Activated naive CD4-positive, alpha-beta T cell (primary cell): ENCODE measurements around the gene KHNYN.
"Not testable (repeated sequence)": the region's sequence is repeated elsewhere in the genome, so short reads cannot be mapped to it uniquely, and the experiment has no call there.

Experiments
- DNase-seq, 4 experiments: peaks; one replicate each; lab custom pipeline; 2025; lab: John Stamatoyannopoulos, UW

KHNYN gene

GRCh38 chr14:24429395-24430142 is at the start of gene KHNYN, which contains the start of gene CBLN3:
TSS of gene KHNYN (plus strand) at chr14:24429954. CDS start at chr14:24430731, 777 bp downstream.
TSS of gene CBLN3 (minus strand) at chr14:24429668. CDS start at chr14:24429054, 614 bp downstream.
- DNase-seq: peak; percentile 62 to 83 (median 70)

DNA sequence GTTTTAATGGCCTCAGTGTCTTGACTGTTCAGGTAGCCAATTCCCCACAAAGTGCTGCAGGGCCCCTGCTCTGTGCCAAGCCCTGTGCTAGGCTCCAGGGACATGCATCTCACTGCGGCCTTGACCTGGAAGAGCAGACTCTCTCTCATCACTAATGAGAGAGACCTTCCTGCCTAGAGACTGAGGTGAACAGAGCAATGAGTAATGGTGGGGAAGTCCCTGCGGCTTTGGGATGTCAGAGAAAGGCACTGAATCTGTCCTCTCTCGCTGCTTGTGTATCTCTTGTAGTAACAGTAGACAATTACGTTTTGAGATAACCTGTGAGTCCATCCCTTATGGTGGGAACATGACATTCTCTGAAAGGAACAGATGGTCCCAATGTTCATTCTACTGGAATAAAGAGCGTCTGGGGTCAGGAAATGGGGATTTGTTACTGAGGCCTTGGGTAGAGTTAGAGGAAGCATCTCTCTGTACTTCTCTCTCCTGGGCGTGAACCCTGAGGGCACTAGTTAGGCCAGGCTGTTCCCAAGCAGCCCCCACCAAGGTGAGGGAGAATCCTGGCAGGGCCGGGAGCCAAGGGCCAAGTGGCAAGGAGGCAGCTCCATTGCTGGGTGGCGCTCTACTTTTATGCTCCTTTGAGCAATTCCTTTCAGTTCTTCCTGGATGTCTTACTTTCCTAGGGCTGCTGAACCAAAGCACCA is 48.2 kb upstream of the KHNYN start:
- DNase-seq: no peak

DNA sequence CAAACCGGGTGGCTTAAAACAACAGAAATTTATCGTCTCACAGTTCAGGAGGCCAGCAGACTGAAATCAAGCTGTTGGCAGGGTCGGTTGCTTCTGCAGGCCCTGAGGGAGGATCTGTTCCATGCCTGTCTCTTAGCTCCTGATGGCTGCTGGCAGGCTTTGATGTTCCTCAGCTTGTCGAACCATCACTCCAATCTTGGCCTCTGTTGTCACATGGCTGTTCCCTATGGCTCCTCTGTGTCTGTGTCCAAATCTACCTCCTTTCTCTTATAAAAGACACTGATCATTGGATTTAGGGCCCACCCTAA is 47.7 kb upstream of the KHNYN start:
- DNase-seq: no peak

DNA sequence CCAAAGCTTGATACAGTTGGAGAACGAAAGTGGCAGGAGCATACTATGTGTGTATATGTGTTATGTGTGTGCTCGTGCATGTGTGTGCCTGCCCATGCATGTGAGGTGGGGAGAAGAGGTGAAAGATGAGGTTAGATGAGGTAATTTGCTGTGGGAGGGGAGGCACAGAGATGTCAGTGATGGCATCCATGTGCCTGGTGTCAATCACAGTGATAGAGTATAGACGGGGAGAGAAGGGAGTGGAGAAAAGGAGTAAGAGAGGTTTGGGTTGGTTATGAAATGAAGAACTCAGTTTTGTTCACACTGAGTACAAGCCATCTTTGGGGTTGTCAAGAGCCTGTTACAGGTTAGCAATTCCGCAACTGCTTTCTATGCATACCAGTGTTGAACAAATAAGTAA is 45.6 kb upstream of the KHNYN start:
- DNase-seq: no peak

DNA sequence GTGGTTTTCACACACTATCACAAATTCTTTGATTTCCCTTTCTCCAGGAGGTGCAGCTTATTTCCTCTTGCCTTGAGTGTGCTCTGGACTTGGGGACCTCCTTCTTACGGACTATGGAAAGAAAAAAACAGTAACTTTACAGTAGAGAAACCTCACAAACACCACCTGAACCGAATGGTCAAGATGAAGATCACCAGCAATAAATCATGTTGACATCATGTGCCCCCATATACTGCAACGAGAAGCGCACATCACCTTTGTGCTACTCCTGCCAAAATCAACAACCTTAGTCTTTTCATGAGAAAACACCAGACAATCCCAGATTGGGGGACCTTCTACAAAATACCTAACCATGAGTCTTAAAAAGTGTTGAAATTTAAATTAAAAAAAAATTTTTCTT is 44.2 kb upstream of the KHNYN start:
- no peak for DNase-seq

- no peak for DNase-seq
Observed at GRCh38 chr14:24387009-24387345, 42.8 kb upstream of the KHNYN start.

- DNase-seq: not testable (repeated sequence)
Observed at GRCh38 chr14:24387579-24387978, 42.2 kb upstream of the KHNYN start.

- DNase-seq: no peak
Observed at GRCh38 chr14:24388474-24389179, 41.1 kb upstream of the KHNYN start.

DNA sequence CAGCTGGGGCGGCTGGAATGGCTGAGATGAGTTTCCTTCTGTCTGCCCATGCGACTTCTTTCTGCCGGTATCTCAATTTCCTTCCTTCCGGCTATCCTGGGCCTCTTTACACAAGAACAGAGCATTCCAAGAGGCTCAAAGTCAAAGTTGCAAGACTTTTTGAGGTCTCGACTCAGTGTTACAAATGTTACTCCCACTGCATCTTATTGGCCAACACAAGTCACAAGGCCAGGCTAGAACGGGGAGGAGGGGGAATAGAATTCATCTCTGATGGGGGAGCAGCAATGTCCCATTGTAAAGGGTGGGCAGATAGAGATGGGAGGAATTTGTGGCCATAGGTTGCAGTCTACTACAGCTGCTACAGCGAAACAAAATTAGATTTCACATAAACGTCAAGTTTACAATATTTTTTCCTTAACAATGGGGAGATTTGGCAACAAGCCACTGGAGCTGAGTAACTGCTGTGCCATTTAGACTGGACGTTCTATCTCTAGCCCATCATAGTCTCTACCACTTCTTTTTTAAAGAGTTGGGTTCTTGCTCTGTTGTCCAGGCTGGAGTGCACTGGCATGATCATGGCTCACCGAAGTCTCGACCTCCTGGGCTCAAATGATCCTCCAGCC is 40.4 kb upstream of the KHNYN start:
- no peak for DNase-seq

DNA sequence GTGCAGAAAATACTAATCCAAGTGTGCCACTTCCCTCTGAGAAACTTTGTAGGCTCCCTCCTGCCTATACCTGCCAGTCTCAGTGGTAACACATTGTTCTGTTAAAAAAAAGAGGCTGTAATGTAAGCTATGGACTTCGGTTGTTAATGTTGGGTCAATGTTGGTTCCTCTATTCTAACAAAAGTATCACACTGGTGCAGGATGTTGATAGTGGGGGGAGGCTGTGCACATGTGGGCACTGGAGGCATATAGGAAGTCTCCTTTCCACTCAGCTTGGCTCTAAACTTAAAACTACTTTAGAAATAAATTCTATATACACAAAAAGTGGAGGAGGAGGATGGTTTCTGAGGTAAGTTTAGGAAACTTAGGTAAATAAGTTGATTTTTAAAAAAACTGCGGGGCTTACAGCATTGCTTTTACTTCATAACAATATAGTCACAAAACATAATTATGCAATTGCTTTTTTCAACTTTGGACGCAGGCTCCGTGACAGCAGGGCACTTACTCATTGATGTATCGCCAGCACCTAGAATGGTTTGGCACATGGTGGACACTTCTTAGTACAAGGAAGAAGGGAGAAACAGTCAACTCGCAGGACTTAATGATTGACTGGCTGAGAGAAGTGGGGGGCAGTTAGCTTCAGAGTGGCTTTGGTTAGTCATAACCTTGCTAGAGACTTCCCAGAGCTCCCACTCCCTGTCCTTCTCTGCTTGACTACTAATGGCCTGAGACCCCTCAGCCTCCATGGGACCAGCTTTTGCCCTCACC is 38.9 kb upstream of the KHNYN start:
- DNase-seq: no peak

DNA sequence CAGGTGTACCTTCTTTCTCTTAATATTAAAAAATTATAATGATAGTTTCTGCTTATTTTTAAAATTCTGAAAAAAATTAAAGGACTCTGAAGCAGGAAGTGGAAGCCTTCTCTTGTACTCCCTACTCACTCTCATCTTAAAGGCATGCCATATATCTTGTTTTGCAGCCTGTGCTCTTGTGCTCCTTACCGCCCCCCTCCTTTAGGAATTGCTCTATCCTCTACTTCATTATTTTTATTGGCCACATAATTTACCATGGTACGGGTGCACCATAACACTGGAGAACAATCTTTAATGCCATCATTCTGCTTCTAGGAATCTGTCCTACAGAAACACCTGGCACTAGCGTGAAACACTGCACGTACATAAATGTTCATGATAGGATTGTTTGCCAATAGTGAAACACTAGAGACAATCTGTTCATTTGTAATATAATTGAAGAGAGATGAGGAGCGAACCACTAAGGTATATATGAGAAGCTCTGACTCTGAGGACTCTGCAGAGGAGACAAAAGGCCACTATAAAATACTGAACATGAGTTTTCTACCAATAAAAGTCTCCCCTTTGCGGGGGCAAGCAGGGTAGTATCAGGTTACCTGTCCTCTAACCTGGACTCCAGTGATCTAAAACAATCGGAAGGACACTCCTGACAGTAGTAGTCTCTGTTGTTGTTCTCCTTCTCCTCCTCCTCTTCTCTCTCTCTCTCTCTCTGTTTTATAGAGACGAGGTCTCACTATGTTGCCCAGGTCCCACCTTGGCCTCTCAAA is 37.2 kb upstream of the KHNYN start:
- DNase-seq: no peak

- DNase-seq: no peak
Observed at GRCh38 chr14:24394275-24394674, 35.5 kb upstream of the KHNYN start.

GRCh38 chr14:24395609-24396582 is 33.9 kb upstream of the KHNYN start:
- no peak for DNase-seq

GRCh38 chr14:24397639-24398292 is 32.0 kb upstream of the KHNYN start:
- DNase-seq: no peak

GRCh38 chr14:24398293-24398652 is 31.5 kb upstream of the KHNYN start:
- no peak for DNase-seq

GRCh38 chr14:24398653-24399446 is 30.9 kb upstream of the KHNYN start, which contains the start of gene NYNRIN:
TSS of gene NYNRIN (plus strand) at chr14:24399003. CDS start at chr14:24399247, 244 bp downstream.
- peak in 2 of 4 experiments; percentile 14 to 27 for DNase-seq

- no peak for DNase-seq
Observed at GRCh38 chr14:24399447-24399822, 30.3 kb upstream of the KHNYN start.

DNA sequence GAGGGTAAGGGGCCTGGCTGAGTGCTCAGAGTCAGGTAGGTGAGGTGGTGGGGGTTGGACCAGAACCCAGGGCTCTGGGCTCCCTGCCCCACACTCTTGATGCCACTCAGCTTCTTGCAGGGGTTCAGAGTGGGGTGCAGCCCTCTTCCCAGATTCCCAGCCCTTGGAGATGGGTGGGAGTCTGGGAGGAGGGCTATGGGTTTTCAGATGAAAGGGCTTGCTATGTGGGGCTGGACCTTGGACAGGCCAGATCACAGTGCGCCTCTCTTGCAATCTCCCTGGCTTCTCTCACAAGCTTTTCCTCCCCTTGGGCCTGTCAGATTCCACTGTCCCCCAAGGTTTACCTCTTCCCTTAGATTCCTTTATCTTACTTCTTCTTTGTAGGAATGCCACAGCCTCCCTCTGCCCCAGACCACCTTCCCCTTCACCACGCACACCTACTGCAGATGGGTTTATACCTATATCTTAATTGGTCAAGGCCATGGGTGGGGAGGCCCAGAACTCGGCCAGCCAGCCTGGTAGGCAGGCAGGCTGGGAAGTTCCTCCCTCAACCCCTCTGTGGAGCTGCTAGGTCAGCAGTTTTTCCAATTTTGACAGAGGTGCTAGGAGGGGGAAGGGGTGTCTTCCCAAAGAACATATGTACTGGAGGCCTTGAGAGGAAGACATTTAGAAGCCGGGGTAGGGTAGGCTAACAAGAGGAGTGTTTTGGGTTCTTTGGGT is 29.6 kb upstream of the KHNYN start:
- no peak for DNase-seq
